ENCODE measurements around the gene REV3L.
"Not testable (repeated sequence)": the region's sequence is repeated elsewhere in the genome, so short reads cannot be mapped to it uniquely, and the experiment has no call there.

Gene REV3L

GRCh38 chr6:111291336-111292259 lies 191.4 kb downstream of the REV3L start:
- DNase-seq (ENCODE audit: low read depth) = no peak

- not testable (repeated sequence) for DNase-seq (ENCODE audit: low read depth)
Observed at GRCh38 chr6:111290689-111291335, 192.2 kb downstream of the REV3L start.

GRCh38 chr6:111284356-111284755 lies 198.7 kb downstream of the REV3L start:
- not testable (repeated sequence) for DNase-seq (ENCODE audit: low read depth)

GRCh38 chr6:111283707-111284106 lies 199.3 kb downstream of the REV3L start:
- no peak for DNase-seq (ENCODE audit: low read depth)

GRCh38 chr6:111282515-111282914 lies 200.5 kb downstream of the REV3L start:
- no peak for DNase-seq (ENCODE audit: low read depth)

GRCh38 chr6:111280445-111280955 lies 202.5 kb downstream of the REV3L start:
- DNase-seq (ENCODE audit: low read depth) = no peak

GRCh38 chr6:111278731-111279130 lies 204.3 kb downstream of the REV3L start:
- no peak for DNase-seq (ENCODE audit: low read depth)

GRCh38 chr6:111277819-111278218 lies 205.2 kb downstream of the REV3L start:
- no peak for DNase-seq (ENCODE audit: low read depth)

GRCh38 chr6:111276736-111277135 lies 206.3 kb downstream of the REV3L start:
- no peak for DNase-seq (ENCODE audit: low read depth)

GRCh38 chr6:111276335-111276734 lies 206.7 kb downstream of the REV3L start:
- no peak for DNase-seq (ENCODE audit: low read depth)

GRCh38 chr6:111274593-111275217 lies 208.3 kb downstream of the REV3L start:
- no peak for DNase-seq (ENCODE audit: low read depth)

- no peak for DNase-seq (ENCODE audit: low read depth)
Observed at GRCh38 chr6:111270121-111270520, 212.9 kb downstream of the REV3L start.

GRCh38 chr6:111269401-111269970 lies 213.5 kb downstream of the REV3L start:
- DNase-seq (ENCODE audit: low read depth) = no peak

GRCh38 chr6:111267764-111268333 lies 215.2 kb downstream of the REV3L start:
- no peak for DNase-seq (ENCODE audit: low read depth)

GRCh38 chr6:111266276-111266675 lies 216.7 kb downstream of the REV3L start:
- DNase-seq (ENCODE audit: low read depth) = no peak

GRCh38 chr6:111265842-111266241 lies 217.2 kb downstream of the REV3L start:
- no peak for DNase-seq (ENCODE audit: low read depth)

GRCh38 chr6:111263837-111264236 lies 219.2 kb downstream of the REV3L start:
- DNase-seq (ENCODE audit: low read depth) = peak; percentile 8

- DNase-seq (ENCODE audit: low read depth) = no peak
Observed at GRCh38 chr6:111260570-111261298, 222.3 kb downstream of the REV3L start.

- peak; percentile 99 for DNase-seq (ENCODE audit: low read depth)
Observed at GRCh38 chr6:111259089-111259831, 223.8 kb downstream of the REV3L start.

- DNase-seq (ENCODE audit: low read depth) = no peak
Observed at GRCh38 chr6:111258615-111259088, 224.4 kb downstream of the REV3L start.

Measured in fibroblast of the conjunctiva (primary cell).